Measurements from ENCODE around the gene ASCL5. TPM values are rescaled to one million over a fixed set of nuclear protein-coding genes. Genes with fewer than 3 reads are reported as not detected.

The ASCL5 gene
- total RNA-seq, 1 donor from 2014 or later, result not detected

DNA sequence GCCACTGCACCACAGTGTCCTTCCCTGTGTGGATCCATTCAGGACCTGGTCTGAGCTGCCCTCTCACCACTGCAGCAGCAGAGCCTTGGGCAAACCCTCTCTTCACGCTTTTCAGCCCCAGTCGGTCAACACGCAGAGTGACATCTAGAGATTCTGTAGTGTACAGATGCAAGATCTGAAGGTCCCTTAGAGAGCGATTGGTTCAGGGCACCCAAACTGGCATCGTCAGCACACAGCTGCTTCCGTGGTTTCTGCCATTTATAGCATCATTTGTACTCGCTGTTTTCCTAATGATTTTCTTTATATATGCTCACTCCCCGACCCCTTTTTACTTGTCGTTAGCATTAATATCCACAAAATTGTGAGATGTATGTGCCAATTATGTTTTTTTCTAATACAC lies 1.5 kb upstream of the ASCL5 start:
- intact Hi-C loops (cut with DNase I), result no loop called here
- no peaks in the 10 kb centered on the region for H3K27me3 ChIP-seq (ENCODE audit: low read depth)
- TF ChIP-seq, protein P1, sequence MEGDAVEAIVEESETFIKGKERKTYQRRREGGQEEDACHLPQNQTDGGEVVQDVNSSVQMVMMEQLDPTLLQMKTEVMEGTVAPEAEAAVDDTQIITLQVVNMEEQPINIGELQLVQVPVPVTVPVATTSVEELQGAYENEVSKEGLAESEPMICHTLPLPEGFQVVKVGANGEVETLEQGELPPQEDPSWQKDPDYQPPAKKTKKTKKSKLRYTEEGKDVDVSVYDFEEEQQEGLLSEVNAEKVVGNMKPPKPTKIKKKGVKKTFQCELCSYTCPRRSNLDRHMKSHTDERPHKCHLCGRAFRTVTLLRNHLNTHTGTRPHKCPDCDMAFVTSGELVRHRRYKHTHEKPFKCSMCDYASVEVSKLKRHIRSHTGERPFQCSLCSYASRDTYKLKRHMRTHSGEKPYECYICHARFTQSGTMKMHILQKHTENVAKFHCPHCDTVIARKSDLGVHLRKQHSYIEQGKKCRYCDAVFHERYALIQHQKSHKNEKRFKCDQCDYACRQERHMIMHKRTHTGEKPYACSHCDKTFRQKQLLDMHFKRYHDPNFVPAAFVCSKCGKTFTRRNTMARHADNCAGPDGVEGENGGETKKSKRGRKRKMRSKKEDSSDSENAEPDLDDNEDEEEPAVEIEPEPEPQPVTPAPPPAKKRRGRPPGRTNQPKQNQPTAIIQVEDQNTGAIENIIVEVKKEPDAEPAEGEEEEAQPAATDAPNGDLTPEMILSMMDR (IDR thresholded peaks at IDR 0.05), result no peak
- no peak for ATAC-seq
- peak; percentile 9 for DNase-seq
- no peak overlapping the region for H3K4me3 ChIP-seq
- no peaks in the 10 kb centered on the region for H3K36me3 ChIP-seq
- H3K9me3 ChIP-seq, result no peaks in the 10 kb centered on the region
- H3K27ac ChIP-seq, result no peak overlapping the region
- no peaks in the 10 kb centered on the region for H3K4me1 ChIP-seq

DNA sequence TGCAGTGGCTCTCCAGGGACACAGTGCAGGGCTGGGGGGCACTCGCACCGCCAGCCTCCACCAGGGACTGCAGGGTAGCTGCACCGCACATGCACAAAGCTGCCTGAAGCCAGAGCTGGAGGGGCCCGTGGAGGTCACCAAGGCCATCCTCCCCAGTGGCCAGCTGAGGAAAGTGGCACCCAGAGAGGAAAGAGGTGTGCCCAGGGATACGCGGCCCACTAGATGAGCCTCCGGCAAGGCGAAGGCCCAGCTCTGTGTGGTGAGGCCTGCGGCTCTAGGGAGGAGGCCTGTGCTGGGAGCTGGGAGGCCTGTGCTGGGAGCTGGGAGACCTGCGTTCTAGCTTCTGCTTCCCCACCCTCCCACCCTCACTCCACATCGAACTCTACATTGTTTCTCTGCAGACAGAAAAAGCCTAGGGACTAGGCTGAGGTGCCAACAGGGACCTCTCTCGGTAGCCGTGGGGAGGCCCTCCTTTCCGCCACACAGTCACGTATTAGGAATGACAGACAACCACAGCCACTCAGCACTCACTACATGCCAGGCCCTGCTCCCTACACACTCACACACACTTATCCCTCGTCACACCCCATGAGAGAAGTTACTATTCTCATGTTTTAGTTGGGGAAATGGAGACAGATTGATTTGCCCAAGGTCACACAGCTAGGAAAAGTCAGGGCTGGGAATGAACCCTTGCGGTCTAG lies 921 bp upstream of the ASCL5 start:
- ATAC-seq (peak in 1 of 2 donors; percentile 22), DNase-seq (peak; percentile 15)
- Histone ChIP-seq H3K27me3 (ENCODE audit: low read depth) (no peaks in the 10 kb centered on the region), H3K27ac (no peak overlapping the region), H3K9me3 (no peaks in the 10 kb centered on the region), H3K4me3 (no peak overlapping the region), H3K4me1 (no peaks in the 10 kb centered on the region), H3K36me3 (no peaks in the 10 kb centered on the region)
- TF ChIP-seq, protein P1 (IDR thresholded peaks at IDR 0.05), result no peak
- intact Hi-C loops (cut with DNase I), result no loop called here

DNA sequence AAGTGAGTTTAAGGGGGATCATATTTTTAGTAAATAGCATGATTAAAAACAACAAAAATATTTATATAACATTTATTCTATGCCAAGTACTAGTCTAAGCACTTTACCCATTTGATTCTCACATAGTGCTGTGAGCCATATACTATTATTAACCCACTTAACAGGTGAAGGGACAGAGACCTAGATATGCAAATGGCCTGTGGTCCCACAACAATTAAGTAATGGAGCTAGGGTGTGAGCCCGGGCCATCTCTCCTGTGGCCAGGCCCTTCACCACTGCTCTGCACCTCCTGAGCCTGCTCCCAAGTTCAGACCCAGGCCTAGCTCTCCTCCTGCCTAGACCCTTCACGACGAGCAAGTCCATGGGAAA lies 537 bp downstream of the ASCL5 start:
- no peak overlapping the region for H3K4me3 ChIP-seq
- DNase-seq (no peak), ATAC-seq (no peak)
- H3K9me3 ChIP-seq, result no peaks in the 10 kb centered on the region
- intact Hi-C loops (cut with DNase I), result no loop called here
- no peaks in the 10 kb centered on the region for H3K36me3 ChIP-seq
- TF ChIP-seq, protein P1 (IDR thresholded peaks at IDR 0.05), result no peak
- peaks cover 8% of the 10 kb centered on the region for H3K27me3 ChIP-seq (ENCODE audit: low read depth)
- no peaks in the 10 kb centered on the region for H3K4me1 ChIP-seq
- H3K27ac ChIP-seq, result no peak overlapping the region

DNA sequence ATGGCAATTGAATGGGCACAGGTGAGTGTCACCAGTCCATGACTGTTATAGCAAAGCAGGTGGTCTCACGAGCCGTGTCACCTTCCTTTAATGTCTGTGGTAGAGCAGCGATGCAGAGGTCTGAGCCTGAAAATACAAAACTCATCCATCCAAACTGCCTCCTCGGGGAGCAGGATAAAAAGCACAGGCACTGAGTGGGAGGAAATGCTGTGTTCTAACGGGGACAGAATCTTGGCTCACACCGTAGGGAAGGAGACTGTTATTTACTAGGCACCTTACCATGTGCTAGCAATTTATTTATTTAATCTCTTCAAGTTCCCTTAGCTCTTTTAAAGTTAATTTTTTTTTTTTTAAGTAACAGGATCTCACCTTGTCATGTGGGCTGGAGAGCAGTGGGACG lies 1.2 kb downstream of the ASCL5 start:
- ATAC-seq (no peak), DNase-seq (no peak)
- Histone ChIP-seq H3K4me3 (no peak overlapping the region), H3K4me1 (no peaks in the 10 kb centered on the region), H3K36me3 (no peaks in the 10 kb centered on the region), H3K27me3 (ENCODE audit: low read depth) (peaks cover 8% of the 10 kb centered on the region), H3K9me3 (no peaks in the 10 kb centered on the region), H3K27ac (no peak overlapping the region)
- TF ChIP-seq, protein P1 (IDR thresholded peaks at IDR 0.05), result no peak
- intact Hi-C loops (cut with DNase I), result no loop called here

DNA sequence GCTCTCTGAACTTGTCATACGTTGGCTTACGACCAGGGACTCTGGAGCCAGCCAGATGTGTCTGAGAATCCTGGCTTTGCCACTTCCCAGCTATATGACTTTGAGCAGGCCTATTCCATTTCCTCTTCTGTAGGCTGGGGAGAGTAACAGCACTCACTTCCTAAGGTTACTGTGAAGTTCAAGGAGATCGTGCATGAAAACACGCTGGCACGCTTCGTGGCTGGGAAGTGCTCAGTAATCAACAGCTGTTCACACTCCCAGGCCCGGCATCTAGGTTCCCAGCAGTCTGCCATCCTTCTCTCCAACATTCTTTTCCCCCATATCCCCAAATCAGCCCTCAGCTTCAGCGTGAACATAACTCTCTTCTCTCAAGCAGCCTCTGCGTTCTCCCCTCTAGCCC lies 2.0 kb downstream of the ASCL5 start:
- DNase-seq (no peak), ATAC-seq (no peak)
- Histone ChIP-seq H3K36me3 (no peaks in the 10 kb centered on the region), H3K27ac (no peak overlapping the region), H3K4me1 (no peaks in the 10 kb centered on the region), H3K4me3 (no peak overlapping the region), H3K27me3 (ENCODE audit: low read depth) (peaks cover 11% of the 10 kb centered on the region), H3K9me3 (no peaks in the 10 kb centered on the region)
- intact Hi-C loops (cut with DNase I), result no loop called here
- TF ChIP-seq, protein P1 (IDR thresholded peaks at IDR 0.05), result no peak
